ENCODE measurements around the gene PDSS2.

DNA sequence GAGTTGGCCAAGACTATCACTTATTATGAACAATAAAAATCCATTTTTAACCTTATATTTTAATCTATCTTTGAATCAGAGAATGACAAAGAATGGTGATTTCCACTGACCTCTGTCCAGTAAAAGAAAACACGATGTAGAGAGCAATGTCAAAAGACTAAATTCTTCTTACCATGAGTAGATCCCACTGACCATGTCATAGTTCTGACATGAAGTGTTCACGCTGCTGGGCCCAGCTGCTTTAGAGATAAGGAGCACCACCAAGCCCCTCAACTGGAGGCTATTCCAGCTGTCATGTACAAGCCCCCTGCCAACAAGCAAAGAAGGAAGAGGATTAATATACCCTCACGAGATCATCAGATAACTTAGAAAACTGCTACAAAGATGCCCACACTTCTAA lies 125.3 kb downstream of the PDSS2 start:
- TF ChIP-seq EP300 (IDR thresholded peaks at IDR 0.05) (no peak), POLR2A (IDR thresholded peaks at IDR 0.05) (no peak), POLR2AphosphoS5 (IDR thresholded peaks at IDR 0.05) (no peak)
- TF ChIP-seq, protein P1, sequence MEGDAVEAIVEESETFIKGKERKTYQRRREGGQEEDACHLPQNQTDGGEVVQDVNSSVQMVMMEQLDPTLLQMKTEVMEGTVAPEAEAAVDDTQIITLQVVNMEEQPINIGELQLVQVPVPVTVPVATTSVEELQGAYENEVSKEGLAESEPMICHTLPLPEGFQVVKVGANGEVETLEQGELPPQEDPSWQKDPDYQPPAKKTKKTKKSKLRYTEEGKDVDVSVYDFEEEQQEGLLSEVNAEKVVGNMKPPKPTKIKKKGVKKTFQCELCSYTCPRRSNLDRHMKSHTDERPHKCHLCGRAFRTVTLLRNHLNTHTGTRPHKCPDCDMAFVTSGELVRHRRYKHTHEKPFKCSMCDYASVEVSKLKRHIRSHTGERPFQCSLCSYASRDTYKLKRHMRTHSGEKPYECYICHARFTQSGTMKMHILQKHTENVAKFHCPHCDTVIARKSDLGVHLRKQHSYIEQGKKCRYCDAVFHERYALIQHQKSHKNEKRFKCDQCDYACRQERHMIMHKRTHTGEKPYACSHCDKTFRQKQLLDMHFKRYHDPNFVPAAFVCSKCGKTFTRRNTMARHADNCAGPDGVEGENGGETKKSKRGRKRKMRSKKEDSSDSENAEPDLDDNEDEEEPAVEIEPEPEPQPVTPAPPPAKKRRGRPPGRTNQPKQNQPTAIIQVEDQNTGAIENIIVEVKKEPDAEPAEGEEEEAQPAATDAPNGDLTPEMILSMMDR (IDR thresholded peaks at IDR 0.05) = no peak

All from gastroesophageal sphincter (tissue), 3 donors.